AG20443 (cell line): ENCODE results near the gene TRMT44.
A peak's percentile ranks its signal among the peaks of the same experiment; 100 is the strongest.

Source experiments
- DNase-seq: peaks from one replicate; pipeline ENCODE4 v3.0.0; 2012; ENCODE audit warnings: low spot score, mixed read lengths

The TRMT44 gene

GRCh38 chr4:8513931-8514330 is 73.4 kb downstream of the TRMT44 start:
- DNase-seq, result no peak

DNA sequence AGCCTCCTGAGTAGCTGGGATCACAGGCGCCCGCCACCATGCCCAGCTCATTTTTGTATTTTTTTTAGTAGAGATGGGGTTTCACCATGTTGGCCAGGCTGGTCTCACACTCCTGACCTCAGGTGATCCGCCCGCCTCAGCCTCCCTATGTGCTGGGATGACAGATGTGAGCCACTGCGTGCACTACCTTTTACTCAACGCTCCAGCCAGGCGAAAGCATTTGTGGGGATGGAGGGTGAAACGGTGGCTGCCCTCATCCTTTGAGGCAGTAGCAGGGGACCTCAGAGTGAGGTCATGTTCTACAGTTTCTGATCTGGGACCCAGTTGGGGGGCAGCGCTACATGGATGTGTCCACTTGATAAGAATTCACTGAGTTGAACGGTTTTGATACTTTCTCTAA is 73.8 kb downstream of the TRMT44 start:
- DNase-seq, result no peak

GRCh38 chr4:8515316-8516060 is 74.9 kb downstream of the TRMT44 start:
- DNase-seq, result peak; percentile 84

DNA sequence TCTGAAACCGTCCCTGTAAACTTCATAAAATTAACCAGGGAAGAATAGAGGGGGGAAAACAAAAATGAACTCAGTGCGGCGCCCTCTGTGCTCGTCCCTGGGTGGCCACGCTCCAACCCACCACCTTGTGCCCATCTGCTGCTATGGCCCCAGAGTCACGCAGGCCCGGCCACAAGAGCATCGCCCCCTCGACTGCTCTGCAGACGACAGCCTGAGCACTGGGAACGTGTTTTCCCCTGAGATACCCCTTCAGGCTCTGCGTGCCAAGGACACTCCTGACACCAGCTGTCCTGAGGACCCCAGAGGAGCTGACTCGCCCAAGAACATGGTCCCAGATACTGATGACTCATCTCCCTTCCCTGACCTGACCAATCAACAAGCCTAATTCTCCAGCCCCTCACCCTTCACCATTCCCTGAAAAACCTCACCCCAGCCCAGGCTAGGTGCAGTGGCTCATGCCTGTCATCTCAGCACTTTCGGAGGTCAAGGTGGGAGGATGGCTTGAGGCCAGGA is 75.5 kb downstream of the TRMT44 start:
- DNase-seq, result no peak

- peak; percentile 38 for DNase-seq
These were observed 76.5 kb downstream of the TRMT44 start for GRCh38 chr4:8516996-8517550.

DNA sequence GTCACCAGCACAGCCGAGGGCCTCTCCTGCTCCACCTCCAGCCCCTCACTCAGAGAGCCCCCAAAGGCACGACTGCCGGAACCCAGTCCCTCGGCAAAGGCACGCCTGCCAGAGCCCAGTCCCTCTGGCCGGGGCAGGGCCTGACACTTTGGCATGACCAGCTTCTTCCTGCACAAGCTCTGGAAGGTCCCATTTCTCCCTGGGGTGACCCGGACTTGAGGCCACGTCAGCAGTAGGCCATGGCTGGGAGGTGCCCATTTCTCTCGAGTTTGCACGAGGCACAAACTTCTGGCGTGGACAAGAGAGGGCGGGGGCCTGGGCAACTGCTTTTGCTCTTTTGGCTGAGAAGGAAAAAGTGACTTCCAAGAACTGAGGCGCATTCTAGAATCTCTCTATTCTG is 77.4 kb downstream of the TRMT44 start:
- DNase-seq, result peak; percentile 44

DNA sequence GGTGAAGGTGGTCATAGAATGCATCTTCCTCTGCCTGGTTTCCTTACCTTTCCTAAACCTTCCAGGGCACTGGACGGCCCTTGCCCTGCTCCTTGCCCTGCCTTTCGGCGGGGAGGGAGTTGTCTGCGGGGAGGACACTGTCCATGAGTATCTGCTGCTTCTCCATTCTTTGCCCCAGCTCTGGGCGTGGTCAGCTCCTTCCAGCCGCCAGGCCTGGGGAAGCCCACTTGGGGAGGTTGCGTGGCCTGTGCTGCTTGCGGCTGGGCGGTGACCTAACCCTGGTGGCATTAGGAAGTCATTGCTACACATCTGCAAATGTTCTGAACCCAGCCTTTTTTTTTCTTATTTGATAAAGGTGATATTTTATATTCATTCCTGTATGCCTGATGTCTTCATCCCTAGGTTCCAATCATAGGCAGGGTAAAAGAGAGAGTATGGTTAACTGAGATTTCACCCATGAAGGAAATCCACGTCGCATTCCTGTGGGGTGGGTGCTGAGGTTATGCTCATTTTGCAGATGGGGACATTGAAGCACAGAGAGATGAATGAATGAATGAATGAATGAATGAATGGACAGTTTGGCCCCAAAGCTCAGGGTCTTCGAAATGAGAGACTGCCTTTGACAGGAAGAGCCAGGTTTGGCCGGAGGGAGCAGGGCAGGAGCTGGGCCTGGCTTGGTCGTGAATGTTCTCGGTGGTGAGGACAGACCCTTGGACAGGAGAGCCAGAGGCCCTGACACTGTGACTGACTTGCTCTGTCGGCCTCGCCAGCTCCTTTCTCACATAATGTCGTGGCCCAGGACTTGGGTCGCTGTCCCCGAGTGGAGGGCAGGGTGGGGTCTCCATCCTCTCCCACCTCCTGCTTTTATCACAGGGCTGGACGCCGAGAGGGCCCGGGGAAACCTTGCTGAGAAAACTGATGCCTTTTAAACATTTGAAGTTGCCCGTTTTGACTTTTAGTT is 81.9 kb downstream of the TRMT44 start:
- DNase-seq, result no peak

- DNase-seq, result no peak
These were observed 82.6 kb downstream of the TRMT44 start for GRCh38 chr4:8523175-8523574.

DNA sequence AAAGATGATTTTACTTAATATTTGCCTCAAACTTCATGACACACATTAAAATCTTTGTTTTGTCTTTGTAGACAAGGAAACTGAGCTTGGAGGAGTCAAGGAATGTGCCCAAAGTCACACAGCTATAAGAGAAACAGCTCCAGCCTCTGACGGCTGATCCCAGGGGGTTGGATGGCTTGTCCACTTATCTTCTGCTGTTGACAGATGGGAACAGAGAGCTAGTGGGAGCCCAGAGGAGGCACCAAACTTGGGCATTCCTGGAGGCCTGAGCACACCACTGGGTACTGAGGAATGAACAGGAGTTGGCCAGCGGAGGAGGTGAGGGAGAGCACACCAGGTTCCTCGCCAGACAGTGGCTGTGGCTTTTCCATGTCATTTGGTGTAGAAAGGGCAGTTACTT is 83.2 kb downstream of the TRMT44 start:
- DNase-seq, result no peak

GRCh38 chr4:8524595-8525382 is 84.2 kb downstream of the TRMT44 start:
- DNase-seq, result no peak

GRCh38 chr4:8525383-8526120 is 85.0 kb downstream of the TRMT44 start:
- peak; percentile 77 for DNase-seq
